ENCODE results near the gene THEM4. TPM values are rescaled to one million over a fixed set of nuclear protein-coding genes. Genes with fewer than 3 reads are reported as not detected.

Gene THEM4
- total and polyA plus RNA-seq, 2 of the 8 experiments (the other 6 are each of a cell fraction or from before 2014, with no cell fraction given): 9.9 to 11.2 TPM

GRCh38 chr1:151825204-151825603 lies 84.1 kb downstream of the THEM4 start:
- H4K20me1 ChIP-seq (replicated peaks in 1 of 2; ENCODE audit: control insufficient read depth in 1 of 2, insufficient read depth in 2 of 2, low read length in 2 of 2): no peaks in the 10 kb centered on the region
- H3K27me3 ChIP-seq (replicated peaks in 1 of 4; ENCODE audit: control insufficient read depth in 3 of 4, extremely low read depth in 1 of 4, insufficient read depth in 3 of 4, low read length in 3 of 4): no peaks in the 10 kb centered on the region
- ChIA-PET POLR2A (ENCODE audit: partially characterized antibody) (interaction anchor here (0.8 to 3.7 kb wide), 4 partner anchors 15 to 62 kb away, joined by 3 to 20 read pairs (median 4); partner anchors contain the start of genes C2CD4D and MRPL9), CTCF (ENCODE audit: partially characterized antibody) (interaction anchor here (0.5 to 1.5 kb wide), 4 partner anchors 8 to 63 kb away, joined by 3 to 5 read pairs (median 3); no protein-coding TSS in a partner anchor)
- WGBS, 2 experiments (ENCODE audit: extremely low coverage in 1 of 2, insufficient coverage in 1 of 2, insufficient read length in 1 of 2, insufficient replicate concordance in 2 of 2, low coverage in 1 of 2, low lambda C conversion rate in 2 of 2, missing lambda C conversion rate in 1 of 2): 84% methylated on average over 9 of the region's 9 CpGs; no CpG with 5 or more reads in 1 of the 2 experiments
- no peak overlapping the region for H3K23ac ChIP-seq (ENCODE audit: insufficient read length)
- no peak for DNase-seq (ENCODE audit: low read depth in 1 of 2, low spot score in 2 of 2)
- no peak overlapping the region for H4K91ac ChIP-seq (replicated peaks; ENCODE audit: insufficient read length, low read length)
- no peak for FAIRE-seq
- no peak overlapping the region for H2BK120ac ChIP-seq (replicated peaks; ENCODE audit: low read depth, low read length)
- H3K56ac ChIP-seq (replicated peaks; ENCODE audit: insufficient read length, low read depth, low read length): no peak overlapping the region
- no peak overlapping the region for H4K5ac ChIP-seq (ENCODE audit: insufficient read length, low read depth, low read length)
- no peak overlapping the region for H3K4me3 ChIP-seq (ENCODE audit: extremely low read depth in 1 of 4, insufficient read depth in 2 of 4, low read depth in 3 of 4, low read length in 4 of 4)
- H3K14ac ChIP-seq (ENCODE audit: insufficient read length): no peak overlapping the region
- H4K8ac ChIP-seq (ENCODE audit: extremely low read depth, insufficient read depth, low read length): no peak overlapping the region
- H3K9ac ChIP-seq (replicated peaks in 1 of 4; ENCODE audit: extremely low read depth in 1 of 4, low read depth in 3 of 4, low read length in 3 of 4): no peak overlapping the region
- H2BK5ac ChIP-seq (ENCODE audit: low read depth, low read length): peak overlapping the region; percentile 66; the same call in 1 of the 2 replicates
- no peaks in the 10 kb centered on the region for H3K79me2 ChIP-seq (ENCODE audit: control insufficient read depth in 1 of 2, insufficient read depth in 2 of 2, low read length in 2 of 2)
- H2BK20ac ChIP-seq (ENCODE audit: low read length): no peak overlapping the region
- H3K4me2 ChIP-seq (ENCODE audit: insufficient read depth in 1 of 2, low read depth in 2 of 2, low read length in 2 of 2): peak overlapping the region; percentile 38 to 44; a peak in 2 of 4 replicates
- peak overlapping the region; percentile 62; the same call in 1 of the 2 replicates for H3K18ac ChIP-seq (ENCODE audit: extremely low read depth, low read length)
- H3K79me1 ChIP-seq (ENCODE audit: low read depth, low read length): no peaks in the 10 kb centered on the region
- H2BK15ac ChIP-seq (ENCODE audit: low read length): peak overlapping the region; percentile 88; the same call in 1 of the 2 replicates
- peak overlapping the region; percentile 54; the same call in 1 of the 2 replicates for H2AK5ac ChIP-seq (ENCODE audit: low read depth, low read length)
- H3K23me2 ChIP-seq (ENCODE audit: low read depth, low read length): peaks cover 2% of the 10 kb centered on the region; the same call in 1 of the 2 replicates
- H2AFZ ChIP-seq (ENCODE audit: low read length): no peak overlapping the region
- H2BK12ac ChIP-seq (ENCODE audit: low read depth, low read length): peak overlapping the region; percentile 92; the same call in 1 of the 2 replicates
- no peak overlapping the region for H3K4ac ChIP-seq (replicated peaks; ENCODE audit: insufficient read length, low read depth, low read length)
- H3K27ac ChIP-seq (ENCODE audit: low read depth, low read length): no peak overlapping the region
- H3K4me1 ChIP-seq (replicated peaks in 1 of 4; ENCODE audit: control insufficient read depth in 3 of 4, insufficient read depth in 4 of 4, low read length in 3 of 4): peaks cover 14 to 39% (median 27%) of the 10 kb centered on the region in 4 experiments
- H3K9me3 ChIP-seq (ENCODE audit: insufficient read depth in 2 of 2, low read depth in 1 of 2, low read length in 1 of 2): no peaks in the 10 kb centered on the region
- TF ChIP-seq SP4 (IDR thresholded peaks at IDR 0.05; ENCODE audit: low read length) (no peak), CEBPB (IDR thresholded peaks at IDR 0.05; ENCODE audit: low read depth, low read length) (no peak), SAP30 (IDR thresholded peaks at IDR 0.05; ENCODE audit: insufficient read depth, insufficient replicate concordance, low read length) (no peak), TCF12 (IDR thresholded peaks at IDR 0.05; ENCODE audit: low read depth, low read length) (no peak), KDM1A (IDR thresholded peaks at IDR 0.05; ENCODE audit: borderline replicate concordance, low read length) (no peak), BACH1 (IDR thresholded peaks at IDR 0.05; ENCODE audit: low read length) (no peak), GABPA (IDR thresholded peaks at IDR 0.05; ENCODE audit: borderline replicate concordance, insufficient read depth, low read length) (no peak), CHD1 (IDR thresholded peaks at IDR 0.05; ENCODE audit: low read depth, low read length) (no peak), RBBP5 (IDR thresholded peaks at IDR 0.05; ENCODE audit: borderline replicate concordance, low read depth, low read length) (no peak), MAFK (IDR thresholded peaks at IDR 0.05; ENCODE audit: low read depth, low read length) (no peak), CBX5 (IDR thresholded peaks at IDR 0.05; ENCODE audit: low read depth, low read length) (no peak), SP2 (IDR thresholded peaks at IDR 0.05; ENCODE audit: low read length) (no peak), CTBP2 (IDR thresholded peaks at IDR 0.05; ENCODE audit: borderline replicate concordance, insufficient read depth, insufficient read length, low read length) (no peak)
- no peaks in the 10 kb centered on the region for H3K36me3 ChIP-seq (ENCODE audit: control insufficient read depth in 2 of 4, insufficient read depth in 4 of 4, low read length in 3 of 4)
